ENCODE results near the gene OR52W1.

The OR52W1 gene

GRCh38 chr11:6225024-6225423, 26.0 kb downstream of the OR52W1 start:
- peaks cover 21% of the 10 kb centered on the region for H3K36me3 ChIP-seq (ENCODE audit: control insufficient read depth, insufficient read depth, low read length)
- no peak overlapping the region for H3K27ac ChIP-seq (ENCODE audit: low read depth, low read length)
- no peak overlapping the region for H3K4me3 ChIP-seq (ENCODE audit: low read length)
- no peaks in the 10 kb centered on the region for H3K27me3 ChIP-seq (ENCODE audit: control insufficient read depth, insufficient read depth, low read length)
- H3K9ac ChIP-seq (ENCODE audit: low read length), result no peak overlapping the region
- H3K4me1 ChIP-seq (ENCODE audit: control insufficient read depth, insufficient read depth, low read length), result no peaks in the 10 kb centered on the region

GRCh38 chr11:6225896-6226295, 26.9 kb downstream of the OR52W1 start:
- Histone ChIP-seq H3K4me1 (ENCODE audit: control insufficient read depth, insufficient read depth, low read length) (no peaks in the 10 kb centered on the region), H3K4me3 (ENCODE audit: low read length) (no peak overlapping the region), H3K27me3 (ENCODE audit: control insufficient read depth, insufficient read depth, low read length) (no peaks in the 10 kb centered on the region), H3K27ac (ENCODE audit: low read depth, low read length) (no peak overlapping the region), H3K9ac (ENCODE audit: low read length) (no peak overlapping the region), H3K36me3 (ENCODE audit: control insufficient read depth, insufficient read depth, low read length) (peaks cover 18% of the 10 kb centered on the region)

- no peak overlapping the region for H3K4me3 ChIP-seq (ENCODE audit: low read length)
- H3K27me3 ChIP-seq (ENCODE audit: control insufficient read depth, insufficient read depth, low read length), result no peaks in the 10 kb centered on the region
- peaks cover 3% of the 10 kb centered on the region for H3K4me1 ChIP-seq (ENCODE audit: control insufficient read depth, insufficient read depth, low read length)
- H3K9ac ChIP-seq (ENCODE audit: low read length), result no peak overlapping the region
- no peaks in the 10 kb centered on the region for H3K36me3 ChIP-seq (ENCODE audit: control insufficient read depth, insufficient read depth, low read length)
- no peak overlapping the region for H3K27ac ChIP-seq (ENCODE audit: low read depth, low read length)
Observed at GRCh38 chr11:6228520-6228919, 29.5 kb downstream of the OR52W1 start.

GRCh38 chr11:6229911-6230310, 30.9 kb downstream of the OR52W1 start:
- Histone ChIP-seq H3K27me3 (ENCODE audit: control insufficient read depth, insufficient read depth, low read length) (no peaks in the 10 kb centered on the region), H3K9ac (ENCODE audit: low read length) (no peak overlapping the region), H3K36me3 (ENCODE audit: control insufficient read depth, insufficient read depth, low read length) (no peaks in the 10 kb centered on the region), H3K27ac (ENCODE audit: low read depth, low read length) (no peak overlapping the region), H3K4me1 (ENCODE audit: control insufficient read depth, insufficient read depth, low read length) (peaks cover 3% of the 10 kb centered on the region), H3K4me3 (ENCODE audit: low read length) (peak overlapping the region; percentile 49)

GRCh38 chr11:6232899-6233298, 33.9 kb downstream of the OR52W1 start:
- Histone ChIP-seq H3K27ac (ENCODE audit: low read depth, low read length) (no peak overlapping the region), H3K4me1 (ENCODE audit: control insufficient read depth, insufficient read depth, low read length) (peaks cover 3% of the 10 kb centered on the region), H3K36me3 (ENCODE audit: control insufficient read depth, insufficient read depth, low read length) (no peaks in the 10 kb centered on the region), H3K4me3 (ENCODE audit: low read length) (no peak overlapping the region), H3K27me3 (ENCODE audit: control insufficient read depth, insufficient read depth, low read length) (no peaks in the 10 kb centered on the region), H3K9ac (ENCODE audit: low read length) (no peak overlapping the region)

- H3K36me3 ChIP-seq (ENCODE audit: control insufficient read depth, insufficient read depth, low read length), result no peaks in the 10 kb centered on the region
- peak overlapping the region; percentile 87 for H3K27ac ChIP-seq (ENCODE audit: low read depth, low read length)
- H3K27me3 ChIP-seq (ENCODE audit: control insufficient read depth, insufficient read depth, low read length), result no peaks in the 10 kb centered on the region
- H3K4me3 ChIP-seq (ENCODE audit: low read length), result peak overlapping the region; percentile 97
- peak overlapping the region; percentile 83 for H3K9ac ChIP-seq (ENCODE audit: low read length)
- H3K4me1 ChIP-seq (ENCODE audit: control insufficient read depth, insufficient read depth, low read length), result peaks cover 3% of the 10 kb centered on the region
Observed at GRCh38 chr11:6233984-6234386, 35.0 kb downstream of the OR52W1 start.

- H3K36me3 ChIP-seq (ENCODE audit: control insufficient read depth, insufficient read depth, low read length), result no peaks in the 10 kb centered on the region
- peak within 1 kb of the TSS; percentile 97 for H3K4me3 ChIP-seq (ENCODE audit: low read length)
- peaks cover 3% of the 10 kb centered on the region for H3K4me1 ChIP-seq (ENCODE audit: control insufficient read depth, insufficient read depth, low read length)
- H3K27ac ChIP-seq (ENCODE audit: low read depth, low read length), result peak within 1 kb of the TSS; percentile 94
- H3K9ac ChIP-seq (ENCODE audit: low read length), result peak within 1 kb of the TSS; percentile 92
- H3K27me3 ChIP-seq (ENCODE audit: control insufficient read depth, insufficient read depth, low read length), result no peaks in the 10 kb centered on the region
Observed at GRCh38 chr11:6234387-6235107, 35.5 kb downstream of the OR52W1 start, which contains the start of gene FHIP1B. Gene FHIP1B (minus strand): TSS chr11:6234636. CDS start chr11:6224516, 10,120 bp downstream.

GRCh38 chr11:6237266-6237665, 38.2 kb downstream of the OR52W1 start:
- no peak overlapping the region for H3K4me3 ChIP-seq (ENCODE audit: low read length)
- no peaks in the 10 kb centered on the region for H3K36me3 ChIP-seq (ENCODE audit: control insufficient read depth, insufficient read depth, low read length)
- peaks cover 3% of the 10 kb centered on the region for H3K4me1 ChIP-seq (ENCODE audit: control insufficient read depth, insufficient read depth, low read length)
- no peak overlapping the region for H3K27ac ChIP-seq (ENCODE audit: low read depth, low read length)
- H3K9ac ChIP-seq (ENCODE audit: low read length), result no peak overlapping the region
- H3K27me3 ChIP-seq (ENCODE audit: control insufficient read depth, insufficient read depth, low read length), result no peaks in the 10 kb centered on the region

GRCh38 chr11:6237761-6238302, 38.8 kb downstream of the OR52W1 start:
- no peak overlapping the region for H3K9ac ChIP-seq (ENCODE audit: low read length)
- H3K4me1 ChIP-seq (ENCODE audit: control insufficient read depth, insufficient read depth, low read length), result peaks cover 3% of the 10 kb centered on the region
- no peak overlapping the region for H3K4me3 ChIP-seq (ENCODE audit: low read length)
- H3K36me3 ChIP-seq (ENCODE audit: control insufficient read depth, insufficient read depth, low read length), result no peaks in the 10 kb centered on the region
- no peaks in the 10 kb centered on the region for H3K27me3 ChIP-seq (ENCODE audit: control insufficient read depth, insufficient read depth, low read length)
- H3K27ac ChIP-seq (ENCODE audit: low read depth, low read length), result no peak overlapping the region

- Histone ChIP-seq H3K9ac (ENCODE audit: low read length) (no peak within 1 kb of the TSS), H3K27ac (ENCODE audit: low read depth, low read length) (no peak within 1 kb of the TSS), H3K4me3 (ENCODE audit: low read length) (no peak within 1 kb of the TSS), H3K4me1 (ENCODE audit: control insufficient read depth, insufficient read depth, low read length) (no peaks in the 10 kb centered on the region), H3K27me3 (ENCODE audit: control insufficient read depth, insufficient read depth, low read length) (no peaks in the 10 kb centered on the region), H3K36me3 (ENCODE audit: control insufficient read depth, insufficient read depth, low read length) (no peaks in the 10 kb centered on the region)
Observed at GRCh38 chr11:6238902-6239301, 39.9 kb downstream of the OR52W1 start, which contains the start of gene CNGA4. Gene CNGA4 (plus strand): TSS chr11:6239089. CDS start chr11:6239207, 118 bp downstream.

GRCh38 chr11:6240139-6240538, 41.1 kb downstream of the OR52W1 start:
- Histone ChIP-seq H3K27ac (ENCODE audit: low read depth, low read length) (no peak overlapping the region), H3K4me3 (ENCODE audit: low read length) (no peak overlapping the region), H3K9ac (ENCODE audit: low read length) (no peak overlapping the region), H3K27me3 (ENCODE audit: control insufficient read depth, insufficient read depth, low read length) (no peaks in the 10 kb centered on the region), H3K4me1 (ENCODE audit: control insufficient read depth, insufficient read depth, low read length) (no peaks in the 10 kb centered on the region), H3K36me3 (ENCODE audit: control insufficient read depth, insufficient read depth, low read length) (no peaks in the 10 kb centered on the region)

- no peak overlapping the region for H3K9ac ChIP-seq (ENCODE audit: low read length)
- no peaks in the 10 kb centered on the region for H3K36me3 ChIP-seq (ENCODE audit: control insufficient read depth, insufficient read depth, low read length)
- no peak overlapping the region for H3K4me3 ChIP-seq (ENCODE audit: low read length)
- no peaks in the 10 kb centered on the region for H3K4me1 ChIP-seq (ENCODE audit: control insufficient read depth, insufficient read depth, low read length)
- no peaks in the 10 kb centered on the region for H3K27me3 ChIP-seq (ENCODE audit: control insufficient read depth, insufficient read depth, low read length)
- H3K27ac ChIP-seq (ENCODE audit: low read depth, low read length), result no peak overlapping the region
Observed at GRCh38 chr11:6240781-6241180, 41.8 kb downstream of the OR52W1 start.

- Histone ChIP-seq H3K27ac (ENCODE audit: low read depth, low read length) (no peak overlapping the region), H3K4me1 (ENCODE audit: control insufficient read depth, insufficient read depth, low read length) (no peaks in the 10 kb centered on the region), H3K4me3 (ENCODE audit: low read length) (no peak overlapping the region), H3K9ac (ENCODE audit: low read length) (no peak overlapping the region), H3K27me3 (ENCODE audit: control insufficient read depth, insufficient read depth, low read length) (no peaks in the 10 kb centered on the region), H3K36me3 (ENCODE audit: control insufficient read depth, insufficient read depth, low read length) (no peaks in the 10 kb centered on the region)
Observed at GRCh38 chr11:6241316-6241715, 42.3 kb downstream of the OR52W1 start.
